IMR-90 (cell line): ENCODE data around the gene CFAP210. TPM values are rescaled to one million over a fixed set of nuclear protein-coding genes. Genes with fewer than 3 reads are reported as not detected.

ENCODE experiments used
- ATAC-seq: fragments of 200-7000 bp; cut with Tn5 transposase; 2 replicates; pipeline ENCODE4 v1.9.1; 2020; ENCODE audit warnings: low read depth, mild to moderate bottlenecking, moderate library complexity
- BruUV-seq: library from RNA; stranded (reverse); fragments of 400-500 nt; replicated peaks from 2 replicates; lab custom pipeline; 2021; lab: Mats Ljungman, UMichigan
- CTCF ChIA-PET: fragments of 300-600 bp; formaldehyde crosslinking; extraction: SDS; loops from one replicate; lab custom pipeline; 2021; ENCODE audit warnings: antibody characterized with exemption; lab: Yijun Ruan, JAX
- POLR2A ChIA-PET: fragments of 300-600 bp; sonication (Branson Sonifier 250); formaldehyde crosslinking; loops from one replicate; lab custom pipeline; 2022; ENCODE audit warnings: antibody characterized with exemption; ENCODE audit not compliant: unreplicated experiment; lab: Charles Lee
- DNase-seq: peaks from one replicate; pipeline ENCODE4 v3.0.0; 2013
- H2AFZ ChIP-seq: replicated peaks from 2 replicates; pipeline ENCODE3; 2013; ENCODE audit warnings: low read length, mild to moderate bottlenecking; ENCODE audit not compliant: poor library complexity
- H2AK5ac ChIP-seq: 2 replicates; pipeline ENCODE4 v1.6.1; 2013; ENCODE audit warnings: low read depth, low read length, inconsistent platforms
- H2AK9ac ChIP-seq: replicated peaks from 2 replicates; pipeline ENCODE3; 2013; ENCODE audit warnings: mild to moderate bottlenecking, low read depth, low read length, moderate library complexity; ENCODE audit not compliant: poor library complexity
- H2BK120ac ChIP-seq: 2 replicates; pipeline ENCODE4 v1.6.1; 2013; ENCODE audit warnings: low read depth, low read length, inconsistent platforms
- H2BK15ac ChIP-seq: 3 replicates; pipeline ENCODE4 v1.6.1; 2013; ENCODE audit warnings: low read depth, low read length, inconsistent platforms
- H2BK20ac ChIP-seq: 2 replicates; pipeline ENCODE4 v1.6.1; 2013; ENCODE audit warnings: low read depth, mild to moderate bottlenecking, inconsistent platforms, low read length, moderate library complexity
- H2BK5ac ChIP-seq: 2 replicates; pipeline ENCODE4 v1.6.1; 2013; ENCODE audit warnings: mild to moderate bottlenecking, low read depth, low read length, inconsistent platforms; ENCODE audit not compliant: poor library complexity, severe bottlenecking
- H3K14ac ChIP-seq: replicated peaks from 2 replicates; pipeline ENCODE4 v1.6.1; 2013; ENCODE audit warnings: low read depth, low read length, inconsistent platforms
- H3K18ac ChIP-seq: 2 replicates; pipeline ENCODE4 v1.6.1; 2013; ENCODE audit warnings: low read depth, low read length, control low read depth
- H3K23ac ChIP-seq: 2 replicates; pipeline ENCODE4 v1.6.1; 2013; ENCODE audit warnings: low read depth, low read length, inconsistent platforms
- H3K27ac ChIP-seq: 2 replicates; pipeline ENCODE4 v1.5.1; 2013; ENCODE audit warnings: mild to moderate bottlenecking, control low read depth, low read length; ENCODE audit not compliant: insufficient read depth
- H3K27me3 ChIP-seq: 2 replicates; pipeline ENCODE4 v1.6.1; 2013; ENCODE audit warnings: low read length; ENCODE audit not compliant: control insufficient read depth, insufficient read depth
- H3K36me3 ChIP-seq: 2 replicates; pipeline ENCODE4 v1.6.1; 2013; ENCODE audit warnings: low read length, mixed read lengths; ENCODE audit not compliant: control insufficient read depth, insufficient read depth
- H3K4ac ChIP-seq: 2 replicates; pipeline ENCODE4 v1.6.1; 2013; ENCODE audit warnings: low read depth, low read length, inconsistent platforms
- H3K4me1 ChIP-seq: 2 replicates; pipeline ENCODE4 v1.6.1; 2013; ENCODE audit warnings: low read length, mixed read lengths; ENCODE audit not compliant: control insufficient read depth, insufficient read depth
- H3K4me2 ChIP-seq: 2 replicates; pipeline ENCODE4 v1.6.1; 2013; ENCODE audit warnings: low read depth, mild to moderate bottlenecking, control low read depth, low read length, moderate library complexity
- H3K4me3 ChIP-seq: 2 replicates; pipeline ENCODE4 v1.5.1; 2013; ENCODE audit warnings: low read depth, mild to moderate bottlenecking, control low read depth, low read length, moderate library complexity; ENCODE audit not compliant: insufficient read depth
- H3K56ac ChIP-seq: 2 replicates; pipeline ENCODE4 v1.6.1; 2013; ENCODE audit warnings: low read length, inconsistent platforms; ENCODE audit not compliant: insufficient read depth; ENCODE audit errors: extremely low read depth
- H3K79me1 ChIP-seq, 2 experiments: 2 replicates each; pipeline ENCODE4 v1.6.1; 2013; ENCODE audit warnings: low read length in 2 of 2, inconsistent platforms in 1 of 2, low read depth in 1 of 2
- H3K9ac ChIP-seq: 2 replicates; pipeline ENCODE4 v1.6.1; 2013; ENCODE audit warnings: low read depth, low read length, control low read depth
- H3K9me1 ChIP-seq: 2 replicates; pipeline ENCODE4 v1.6.1; 2013; ENCODE audit warnings: low read length, inconsistent platforms; ENCODE audit not compliant: insufficient read depth
- H3K9me3 ChIP-seq: 2 replicates; pipeline ENCODE4 v1.6.1; 2013; ENCODE audit warnings: low read length; ENCODE audit not compliant: control insufficient read depth, insufficient read depth
- H4K20me1 ChIP-seq: 2 replicates; pipeline ENCODE4 v1.6.1; 2013; ENCODE audit warnings: low read length, inconsistent platforms; ENCODE audit not compliant: insufficient read depth
- H4K5ac ChIP-seq: 2 replicates; pipeline ENCODE4 v1.6.1; 2013; ENCODE audit warnings: mild to moderate bottlenecking, low read depth, low read length, control low read depth
- H4K8ac ChIP-seq, 2 experiments: 2 replicates each; pipeline ENCODE4 v1.6.1; 2013; ENCODE audit warnings: low read depth in 2 of 2, low read length in 2 of 2, control low read depth in 1 of 2, inconsistent platforms in 1 of 2
- H4K91ac ChIP-seq: 2 replicates; pipeline ENCODE4 v1.6.1; 2013; ENCODE audit warnings: low read depth, low read length, inconsistent platforms; ENCODE audit not compliant: insufficient read depth
- BHLHE40 ChIP-seq: fragments of 150-350 bp; IDR thresholded peaks from 2 replicates; pipeline ENCODE4 v1.6.1; 2016; ENCODE audit warnings: mild to moderate bottlenecking, low read depth, low read length
- CEBPB ChIP-seq: IDR thresholded peaks from 2 replicates; pipeline ENCODE4 v1.6.1; 2012; ENCODE audit warnings: low read depth, low read length, improper control_type of control experiment
- CHD1 ChIP-seq: IDR thresholded peaks from 2 replicates; pipeline ENCODE4 v1.6.1; 2012; ENCODE audit warnings: low read depth, low read length, improper control_type of control experiment
- FOS ChIP-seq: fragments of 150-350 bp; IDR thresholded peaks from 2 replicates; pipeline ENCODE4 v1.6.1; 2016; ENCODE audit warnings: low read depth, low read length
- MAFK ChIP-seq: IDR thresholded peaks from 2 replicates; pipeline ENCODE4 v1.6.1; 2012; ENCODE audit warnings: low read depth, low read length, improper control_type of control experiment
- MAZ ChIP-seq: IDR thresholded peaks from 2 replicates; pipeline ENCODE4 v1.6.1; 2012; ENCODE audit warnings: low read depth, mild to moderate bottlenecking, low read length, improper control_type of control experiment, moderate library complexity, borderline replicate concordance
- MXI1 ChIP-seq: IDR thresholded peaks from 2 replicates; pipeline ENCODE4 v1.6.1; 2012; ENCODE audit warnings: low read depth, mild to moderate bottlenecking, low read length, moderate library complexity, borderline replicate concordance
- NFE2L2 ChIP-seq: fragments of 150-350 bp; IDR thresholded peaks from 2 replicates; pipeline ENCODE4 v1.6.1; 2016; ENCODE audit warnings: low read depth, mild to moderate bottlenecking, low read length
- POLR2A ChIP-seq: IDR thresholded peaks from 2 replicates; pipeline ENCODE4 v1.6.1; 2012; ENCODE audit warnings: mild to moderate bottlenecking, low read depth, low read length
- RAD21 ChIP-seq: IDR thresholded peaks from 2 replicates; pipeline ENCODE4 v1.6.1; 2012; ENCODE audit warnings: low read length, improper control_type of control experiment
- RCOR1 ChIP-seq: IDR thresholded peaks from 2 replicates; pipeline ENCODE4 v1.6.1; 2012; ENCODE audit warnings: mild to moderate bottlenecking, low read length, improper control_type of control experiment; ENCODE audit not compliant: insufficient replicate concordance
- RFX5 ChIP-seq: IDR thresholded peaks from 2 replicates; pipeline ENCODE4 v1.8.0; 2012; ENCODE audit warnings: low read depth, mild to moderate bottlenecking, low read length, moderate library complexity
- SMC3 ChIP-seq: fragments of 150-350 bp; IDR thresholded peaks from 2 replicates; pipeline ENCODE4 v1.6.1; 2016; ENCODE audit warnings: low read depth, mild to moderate bottlenecking, antibody characterized with exemption, low read length, moderate library complexity
- dilution Hi-C: fragments of 300-500 bp; cut with HindIII; formaldehyde crosslinking; loops from one replicate; pipeline ENCODE4 v1.14.3; 2018; ENCODE audit warnings: low sequenced_read_pairs; ENCODE audit not compliant: unreplicated experiment
- in situ Hi-C: fragments of 300-500 bp; cut with MboI; formaldehyde crosslinking; loops from 3 replicates; pipeline ENCODE4 v1.14.3; 2019; ENCODE audit warnings: low sequenced_read_pairs, inconsistent platforms, mixed read lengths
- intact Hi-C: fragments of 100-400 bp; cut with micrococcal nuclease; formaldehyde crosslinking; loops from 2 replicates; pipeline ENCODE4 v1.10.0; 2022
- polyA plus RNA-seq, 3 experiments: library from polyadenylated mRNA; depleted of rRNA; stranded (reverse); fragments of >200 nt; gene quantifications; 2 replicates each; pipeline ENCODE4 v1.2.3, GENCODE V29; 2012; ENCODE audit warnings: low replicate concordance in 1 of 3
- total RNA-seq: library from RNA; depleted of rRNA; stranded (reverse); fragments of >200 nt; gene quantifications from 2 replicates; pipeline ENCODE4 v1.2.3, GENCODE V29; 2012
- TF ChIP-seq, protein P1 (sequence below): fragments of 150-350 bp; IDR thresholded peaks from 2 replicates; pipeline ENCODE4 v1.6.1; 2016; ENCODE audit warnings: low read depth, mild to moderate bottlenecking, low read length, moderate library complexity, borderline replicate concordance
- TF ChIP-seq, protein P2 (sequence below): fragments of 150-350 bp; IDR thresholded peaks from 2 replicates; pipeline ENCODE4 v1.6.1; 2017; ENCODE audit warnings: mild to moderate bottlenecking, antibody characterized with exemption, low read length, low read depth

Gene CFAP210
- total and polyA plus RNA-seq, 2 of the 4 experiments (the other 2 are of a cell fraction) = not detected

DNA sequence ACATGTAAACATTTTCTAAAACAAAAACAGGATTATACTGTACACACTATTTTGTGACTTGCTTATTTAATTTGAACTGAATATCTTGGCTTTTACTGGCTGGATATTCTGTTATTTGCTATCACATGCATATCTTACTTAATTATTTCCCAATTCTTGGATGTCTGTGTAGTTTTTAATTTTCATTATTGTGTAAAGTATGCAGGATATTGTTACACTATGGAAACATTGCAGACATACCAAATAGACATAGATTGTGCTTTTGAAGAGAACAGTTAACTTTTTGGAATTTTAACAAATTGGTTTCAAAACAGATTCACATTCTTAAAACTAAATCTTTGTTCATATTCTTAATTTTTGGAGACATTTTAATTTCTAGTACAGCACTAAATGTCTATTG, 2.2 kb upstream of the CFAP210 start:
- BruUV-seq = no TSS peak
- H2AK5ac ChIP-seq = no peak overlapping the region
- no peak overlapping the region for H2BK120ac ChIP-seq
- H4K91ac ChIP-seq = no peak overlapping the region
- no peak overlapping the region for H3K4me2 ChIP-seq
- no peak overlapping the region for H3K14ac ChIP-seq
- in situ Hi-C loops = no loop called here
- no peak overlapping the region for H3K18ac ChIP-seq
- no peak overlapping the region for H3K9ac ChIP-seq
- no peaks in the 10 kb centered on the region for H3K9me1 ChIP-seq
- no peak overlapping the region for H3K27ac ChIP-seq
- no peak overlapping the region for H2BK5ac ChIP-seq
- ATAC-seq = no peak
- intact Hi-C loops = no loop called here
- no peak overlapping the region for H2AFZ ChIP-seq
- H3K56ac ChIP-seq = no peak overlapping the region
- TF ChIP-seq, protein P1, sequence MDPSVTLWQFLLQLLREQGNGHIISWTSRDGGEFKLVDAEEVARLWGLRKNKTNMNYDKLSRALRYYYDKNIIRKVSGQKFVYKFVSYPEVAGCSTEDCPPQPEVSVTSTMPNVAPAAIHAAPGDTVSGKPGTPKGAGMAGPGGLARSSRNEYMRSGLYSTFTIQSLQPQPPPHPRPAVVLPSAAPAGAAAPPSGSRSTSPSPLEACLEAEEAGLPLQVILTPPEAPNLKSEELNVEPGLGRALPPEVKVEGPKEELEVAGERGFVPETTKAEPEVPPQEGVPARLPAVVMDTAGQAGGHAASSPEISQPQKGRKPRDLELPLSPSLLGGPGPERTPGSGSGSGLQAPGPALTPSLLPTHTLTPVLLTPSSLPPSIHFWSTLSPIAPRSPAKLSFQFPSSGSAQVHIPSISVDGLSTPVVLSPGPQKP = no peak
- TF ChIP-seq NFE2L2 (no peak), MAZ (no peak), BHLHE40 (no peak), SMC3 (no peak), MXI1 (no peak), RCOR1 (no peak), POLR2A (no peak), RFX5 (no peak), CEBPB (no peak), MAFK (no peak), CHD1 (no peak), RAD21 (no peak), FOS (no peak)
- TF ChIP-seq, protein P2, sequence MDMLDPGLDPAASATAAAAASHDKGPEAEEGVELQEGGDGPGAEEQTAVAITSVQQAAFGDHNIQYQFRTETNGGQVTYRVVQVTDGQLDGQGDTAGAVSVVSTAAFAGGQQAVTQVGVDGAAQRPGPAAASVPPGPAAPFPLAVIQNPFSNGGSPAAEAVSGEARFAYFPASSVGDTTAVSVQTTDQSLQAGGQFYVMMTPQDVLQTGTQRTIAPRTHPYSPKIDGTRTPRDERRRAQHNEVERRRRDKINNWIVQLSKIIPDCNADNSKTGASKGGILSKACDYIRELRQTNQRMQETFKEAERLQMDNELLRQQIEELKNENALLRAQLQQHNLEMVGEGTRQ = no peak
- H3K4ac ChIP-seq = no peak overlapping the region
- no peaks in the 10 kb centered on the region for H3K9me3 ChIP-seq
- H3K79me1 ChIP-seq = peaks cover 5 to 7% of the 10 kb centered on the region in 2 experiments; a peak in 1 of 4 replicates
- H3K4me1 ChIP-seq = no peaks in the 10 kb centered on the region; the same call in 1 of the 2 replicates
- POLR2A ChIA-PET = no interaction called here
- H2BK20ac ChIP-seq = no peak overlapping the region
- no peaks in the 10 kb centered on the region for H3K27me3 ChIP-seq
- DNase-seq = no peak
- H3K4me3 ChIP-seq = no peak overlapping the region
- dilution Hi-C loops = no loop called here
- H4K8ac ChIP-seq = no peak overlapping the region
- no peak overlapping the region for H2AK9ac ChIP-seq
- H4K5ac ChIP-seq = no peak overlapping the region
- no peaks in the 10 kb centered on the region for H4K20me1 ChIP-seq
- H3K36me3 ChIP-seq = peaks cover 2% of the 10 kb centered on the region; the same call in 1 of the 2 replicates
- H2BK15ac ChIP-seq = no peak overlapping the region
- no peak overlapping the region for H3K23ac ChIP-seq
- CTCF ChIA-PET = no interaction called here
